Activated naive CD4-positive, alpha-beta T cell (primary cell): ENCODE results near the gene ACTC1.

Experiments used
- DNase-seq, 4 experiments: peaks; one replicate each; lab custom pipeline; 2025; lab: John Stamatoyannopoulos, UW

ACTC1 gene

GRCh38 chr15:34757262-34757661, 38.1 kb downstream of the ACTC1 start:
- no peak for DNase-seq

DNA sequence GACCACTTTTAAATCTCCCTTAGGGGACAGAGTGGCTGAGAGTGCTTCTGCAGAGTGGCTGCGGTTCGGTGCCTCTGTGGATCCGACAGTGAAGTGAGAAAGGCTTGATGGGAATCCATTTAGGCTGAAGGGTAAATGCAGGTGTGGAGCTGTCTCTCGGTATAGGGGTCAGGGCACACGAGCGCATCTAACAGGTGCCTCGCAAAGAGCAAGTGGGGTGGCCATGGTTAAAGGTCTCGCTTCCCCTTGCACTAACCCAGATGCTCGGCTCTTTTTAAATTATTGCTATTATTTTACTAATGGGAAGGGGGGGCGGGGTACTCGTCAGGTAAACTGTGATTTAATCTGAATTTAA, 40.0 kb downstream of the ACTC1 start:
- no peak for DNase-seq

GRCh38 chr15:34754674-34755418, 40.5 kb downstream of the ACTC1 start, which contains the start of gene GJD2:
GJD2 (minus strand) TSS chr15:34754998; CDS start chr15:34754488, 510 bp downstream.
- DNase-seq = no peak

GRCh38 chr15:34754171-34754601, 41.2 kb downstream of the ACTC1 start:
- DNase-seq = no peak

DNA sequence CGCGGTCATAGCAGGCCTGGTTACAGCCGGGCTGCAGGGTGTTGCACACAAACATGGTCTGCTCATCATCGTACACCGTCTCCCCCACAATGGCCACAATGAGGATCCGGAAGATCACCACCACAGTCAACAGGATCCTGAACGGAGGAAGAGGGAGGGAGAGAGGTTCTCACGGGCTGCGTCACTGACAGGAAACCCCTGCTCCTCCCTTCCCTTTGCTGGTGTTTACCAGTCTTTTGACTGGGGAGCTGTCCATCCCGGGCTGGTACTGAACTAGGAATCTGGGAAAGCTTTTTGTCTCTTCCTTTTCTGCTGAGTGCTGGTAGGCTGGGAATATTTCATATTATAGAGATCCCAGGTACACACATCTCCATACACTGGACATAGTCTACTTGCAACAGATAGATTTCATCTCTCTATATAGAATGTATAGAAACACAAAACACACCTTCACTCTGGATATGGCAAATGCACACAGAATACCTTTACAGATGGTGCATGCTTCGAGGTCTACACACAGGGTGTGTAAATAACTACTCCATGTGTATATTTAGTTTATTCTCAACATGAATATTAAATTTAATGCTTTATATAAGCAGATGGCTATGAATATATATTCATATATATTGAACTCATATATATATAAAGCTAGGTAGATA, 42.0 kb downstream of the ACTC1 start:
- DNase-seq = no peak

DNA sequence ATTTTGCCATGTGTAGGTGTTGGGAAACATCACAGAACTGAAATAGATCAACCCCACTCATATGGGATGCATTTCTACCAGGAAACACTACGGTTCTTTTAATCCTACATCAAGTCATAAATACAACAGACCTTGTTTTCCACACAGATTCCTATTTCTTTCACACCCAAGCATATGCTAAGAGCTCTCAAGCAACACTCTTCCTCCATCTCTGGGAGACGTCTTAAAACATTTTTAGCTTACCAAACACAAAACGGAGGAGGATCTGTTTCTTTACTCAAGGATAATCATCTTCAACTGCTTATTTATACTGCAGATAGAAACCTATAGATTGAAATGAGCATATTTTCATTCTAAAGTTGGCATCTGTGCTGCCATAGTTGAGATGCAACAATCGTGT, 45.7 kb downstream of the ACTC1 start:
- no peak for DNase-seq
